Neural cell (in vitro differentiated cells): ENCODE measurements around the gene MAMDC4. TPM values are rescaled to one million over a fixed set of nuclear protein-coding genes. Genes with fewer than 3 reads are reported as not detected.
"Not testable (repeated sequence)": the region's sequence is repeated elsewhere in the genome, so short reads cannot be mapped to it uniquely, and the experiment has no call there.

Source experiments
- H2AFZ ChIP-seq: fragments of 200-600, 300-800 bp; sonication (generic), shearing (Covaris generic); 2 replicates; pipeline ENCODE4 v1.6.0; 2014; ENCODE audit warnings: low read depth, mild to moderate bottlenecking, antibody characterized with exemption, low read length, moderate library complexity
- H3F3A ChIP-seq: fragments of 200-600 bp; shearing (Covaris generic); 2 replicates; pipeline ENCODE4 v1.6.1; 2016; ENCODE audit warnings: mild to moderate bottlenecking, moderate library complexity, mixed read lengths, antibody characterized with exemption, low read length; ENCODE audit not compliant: insufficient read depth, poor library complexity, severe bottlenecking
- H3K27ac ChIP-seq: fragments of 200-600, 300-800 bp; sonication (generic), shearing (Covaris generic); 2 replicates; pipeline ENCODE4 v1.5.1; 2014; ENCODE audit warnings: mild to moderate bottlenecking, low read length, moderate library complexity
- H3K27me3 ChIP-seq: fragments of 300-800, 200-600 bp; sonication (generic), shearing (Covaris generic); 2 replicates; pipeline ENCODE4 v1.6.0; 2014; ENCODE audit warnings: mild to moderate bottlenecking, low read depth, low read length, moderate library complexity; ENCODE audit not compliant: insufficient read depth
- H3K36me3 ChIP-seq: fragments of 300-800, 200-600 bp; sonication (generic), shearing (Covaris generic); 2 replicates; pipeline ENCODE4 v1.5.1; 2014; ENCODE audit warnings: mild to moderate bottlenecking, antibody characterized with exemption, low read length, moderate library complexity; ENCODE audit not compliant: insufficient read depth
- H3K4me2 ChIP-seq: fragments of 300-800, 200-600 bp; sonication (generic), shearing (Covaris generic); 2 replicates; pipeline ENCODE4 v1.6.0; 2014; ENCODE audit warnings: mild to moderate bottlenecking, low read length
- H3K4me3 ChIP-seq: fragments of 300-800, 200-600 bp; sonication (generic), shearing (Covaris generic); 2 replicates; pipeline ENCODE4 v1.5.1; 2014; ENCODE audit warnings: mild to moderate bottlenecking, low read length, moderate library complexity
- H3K79me2 ChIP-seq: fragments of 200-600 bp; shearing (Covaris generic); replicated peaks from 2 replicates; pipeline ENCODE4 v1.6.0; 2014; ENCODE audit warnings: mild to moderate bottlenecking, low read length, moderate library complexity; ENCODE audit not compliant: insufficient read depth
- H3K9ac ChIP-seq: fragments of 300-800, 200-600 bp; sonication (generic), shearing (Covaris generic); 2 replicates; pipeline ENCODE4 v1.6.1; 2016; ENCODE audit warnings: mild to moderate bottlenecking, low read length, mixed read lengths
- H3K9me2 ChIP-seq: fragments of 200-600 bp; shearing (Covaris generic); 2 replicates; pipeline ENCODE4 v1.6.1; 2016; ENCODE audit warnings: mild to moderate bottlenecking, low read length, mixed read lengths; ENCODE audit not compliant: insufficient read depth
- H3K9me3 ChIP-seq: fragments of 200-600, 300-800 bp; sonication (generic), shearing (Covaris generic); 2 replicates; pipeline ENCODE4 v1.6.1; 2016; ENCODE audit warnings: mild to moderate bottlenecking, mixed run types, low read length, moderate library complexity, mixed read lengths
- H4K20me1 ChIP-seq: fragments of 200-600 bp; shearing (Covaris generic); 2 replicates; pipeline ENCODE4 v1.6.1; 2016; ENCODE audit warnings: mild to moderate bottlenecking, mixed run types; ENCODE audit not compliant: insufficient read depth
- EZH2 ChIP-seq: fragments of 200-600, 300-800 bp; shearing (Covaris generic), sonication (generic); IDR thresholded peaks from 2 replicates; pipeline ENCODE4 v1.6.1; 2014; ENCODE audit warnings: antibody characterized with exemption, low read length, borderline replicate concordance, mild to moderate bottlenecking; ENCODE audit not compliant: insufficient read depth, poor library complexity, severe bottlenecking
- POLR2AphosphoS5 ChIP-seq: IDR thresholded peaks from 2 replicates; pipeline ENCODE4 v1.6.1; 2012
- RAD21 ChIP-seq: fragments of 450-650 bp; conservative IDR thresholded peaks from 2 replicates; pipeline ENCODE4 v1.6.1; 2014; ENCODE audit warnings: antibody characterized with exemption, mild to moderate bottlenecking, moderate library complexity
- polyA minus RNA-seq: library from RNA; depleted of rRNA, polyadenylated mRNA; stranded (reverse); fragments of >200 nt; gene quantifications from 2 replicates; pipeline ENCODE4 v1.2.3, GENCODE V29; 2014
- polyA plus RNA-seq: library from polyadenylated mRNA; depleted of rRNA; stranded (reverse); fragments of >200 nt; gene quantifications from 2 replicates; pipeline ENCODE4 v1.2.3, GENCODE V29; 2014
- TF ChIP-seq, protein P1 (sequence below): IDR thresholded peaks from 2 replicates; pipeline ENCODE4 v1.6.1; 2012; ENCODE audit warnings: borderline replicate concordance
- TF ChIP-seq, protein P2 (sequence below): fragments of 450-650 bp; IDR thresholded peaks from 2 replicates; pipeline ENCODE4 v1.5.1; 2014; ENCODE audit warnings: antibody characterized with exemption, mild to moderate bottlenecking, moderate library complexity; ENCODE audit not compliant: poor library complexity, severe bottlenecking

Gene MAMDC4
- polyA plus RNA-seq = 13.1 and 23.6 TPM in 2 replicates
- polyA minus RNA-seq = 3.9 and 6.1 TPM in 2 replicates

DNA sequence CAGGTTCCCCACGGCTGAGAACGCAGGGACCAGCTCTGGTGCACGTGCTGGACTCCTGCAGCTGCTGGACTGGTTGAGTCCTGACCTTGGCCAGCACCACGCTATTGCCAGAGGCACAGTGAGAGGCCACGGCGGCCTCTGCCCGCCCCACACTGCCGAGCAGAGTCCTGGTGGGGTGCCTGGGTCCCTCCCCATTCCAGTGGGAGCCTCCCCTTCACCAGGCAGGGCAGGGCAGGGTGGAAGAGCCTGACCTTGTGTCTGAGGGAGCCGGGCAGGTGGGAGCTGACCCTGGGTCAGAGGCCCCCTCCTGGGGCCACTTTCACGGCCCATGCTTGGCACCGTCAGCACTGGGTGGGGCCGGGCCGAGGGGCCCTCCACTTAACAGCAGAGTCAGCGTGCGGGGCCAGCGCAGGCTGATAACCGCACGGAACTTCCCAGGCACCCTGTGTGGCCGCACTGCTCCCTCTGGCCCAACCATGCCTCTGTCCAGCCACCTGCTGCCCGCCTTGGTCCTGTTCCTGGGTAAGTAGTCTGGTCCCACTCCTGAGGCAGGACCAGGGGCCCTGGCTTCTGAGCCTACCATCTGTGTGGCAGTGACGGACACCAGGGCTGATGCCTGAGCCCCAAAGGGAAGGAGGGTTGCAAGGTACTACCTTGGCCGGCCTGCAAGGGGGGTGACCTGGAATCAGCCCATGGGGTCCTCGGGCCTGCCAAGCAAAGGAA is at the start of gene MAMDC4:
Gene MAMDC4 (plus strand): TSS at position 406 of the 723 bp plus-strand sequence. CDS start 71 bp downstream, at position 477.
- Histone ChIP-seq H3K79me2 (no peaks in the 10 kb centered on the region), H3K4me2 (no peak within 1 kb of the TSS), H3K9me2 (no peaks in the 10 kb centered on the region), H3F3A (no peaks in the 10 kb centered on the region), H3K27ac (no peak within 1 kb of the TSS), H4K20me1 (no peaks in the 10 kb centered on the region), H3K9me3 (no peaks in the 10 kb centered on the region), H3K36me3 (no peaks in the 10 kb centered on the region), H3K9ac (no peak within 1 kb of the TSS), H3K27me3 (no peaks in the 10 kb centered on the region), H3K4me3 (no peak within 1 kb of the TSS), H2AFZ (no peak within 1 kb of the TSS)
- TF ChIP-seq POLR2AphosphoS5 (peak; percentile 5), RAD21 (no peak)

DNA sequence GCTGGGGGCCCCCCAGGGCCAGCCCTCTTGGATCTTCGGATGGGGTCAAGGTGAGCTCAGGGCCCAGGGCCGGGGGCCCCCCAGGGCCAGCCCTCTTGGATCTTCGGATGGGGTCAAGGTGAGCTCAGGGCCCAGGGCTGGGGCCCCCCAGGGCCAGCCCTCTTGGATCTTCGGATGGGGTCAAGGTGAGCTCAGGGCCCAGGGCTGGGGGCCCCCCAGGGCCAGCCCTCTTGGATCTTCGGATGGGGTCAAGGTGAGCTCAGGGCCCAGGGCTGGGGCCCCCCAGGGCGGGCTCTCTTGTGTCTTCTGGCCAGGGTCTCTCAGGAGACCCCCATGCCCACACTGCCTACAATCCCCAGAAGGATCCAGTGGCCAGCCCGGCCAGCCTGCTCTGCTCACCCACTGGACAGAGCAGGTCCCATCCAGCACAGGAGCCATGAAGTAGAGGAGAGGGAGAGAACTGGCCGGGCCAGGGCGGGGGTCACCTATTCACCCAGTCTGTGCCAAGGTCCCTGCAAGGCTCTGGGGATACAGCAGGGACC is 49.1 kb upstream of the MAMDC4 start:
- not testable (repeated sequence) for H3K9me2 ChIP-seq, H3K4me3 ChIP-seq, H3K79me2 ChIP-seq, H3K9ac ChIP-seq, H3K27ac ChIP-seq, H4K20me1 ChIP-seq, H3F3A ChIP-seq, H3K9me3 ChIP-seq, H2AFZ ChIP-seq, H3K4me2 ChIP-seq, H3K27me3 ChIP-seq, H3K36me3 ChIP-seq

DNA sequence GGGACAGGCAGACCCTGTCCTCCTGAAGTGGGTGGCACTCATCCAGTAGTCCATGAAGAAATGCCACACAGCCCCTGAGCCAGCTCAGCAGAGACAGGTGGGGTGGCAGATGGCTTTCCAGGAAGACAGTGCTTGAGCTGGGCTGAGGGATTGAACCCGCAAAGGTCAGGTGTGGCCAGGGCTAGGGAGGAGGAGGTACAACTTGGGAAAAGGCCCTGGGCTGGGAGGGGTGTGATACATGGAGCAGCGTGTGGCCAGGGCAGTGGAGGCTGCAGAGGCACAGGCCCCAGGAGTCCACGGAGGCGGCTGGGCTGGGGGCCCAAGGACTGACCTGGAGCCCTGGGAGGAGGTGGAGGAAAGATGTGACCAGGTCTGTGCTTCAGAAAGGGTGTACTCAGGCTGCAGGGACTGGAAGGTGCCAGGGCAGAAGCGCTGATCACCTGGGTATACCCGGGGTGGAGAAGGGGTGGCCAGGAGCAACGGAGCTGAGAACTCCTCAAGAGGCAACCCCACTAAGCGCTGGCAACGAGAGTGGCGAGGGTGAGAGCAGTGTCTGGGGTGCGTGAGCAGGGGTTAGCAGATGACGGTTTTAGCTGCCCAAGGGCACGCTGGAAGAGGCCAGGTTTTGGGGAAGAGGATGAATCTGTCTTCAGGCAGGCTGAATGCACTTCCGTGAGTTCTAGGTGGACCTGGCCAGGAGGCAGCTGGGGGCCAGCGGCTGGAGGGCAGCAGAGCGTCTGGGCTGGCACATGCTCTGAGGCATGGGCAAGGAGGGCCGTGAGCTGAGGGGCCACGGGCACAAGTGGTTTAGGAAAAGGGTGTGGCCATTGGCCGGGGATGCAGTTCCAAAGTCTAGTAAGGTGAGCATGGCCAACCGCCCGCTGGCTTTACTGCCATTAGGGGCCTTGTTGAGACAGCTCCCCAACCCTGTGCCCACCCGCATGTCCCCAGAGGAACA is 48.3 kb upstream of the MAMDC4 start:
- TF ChIP-seq, protein P1, sequence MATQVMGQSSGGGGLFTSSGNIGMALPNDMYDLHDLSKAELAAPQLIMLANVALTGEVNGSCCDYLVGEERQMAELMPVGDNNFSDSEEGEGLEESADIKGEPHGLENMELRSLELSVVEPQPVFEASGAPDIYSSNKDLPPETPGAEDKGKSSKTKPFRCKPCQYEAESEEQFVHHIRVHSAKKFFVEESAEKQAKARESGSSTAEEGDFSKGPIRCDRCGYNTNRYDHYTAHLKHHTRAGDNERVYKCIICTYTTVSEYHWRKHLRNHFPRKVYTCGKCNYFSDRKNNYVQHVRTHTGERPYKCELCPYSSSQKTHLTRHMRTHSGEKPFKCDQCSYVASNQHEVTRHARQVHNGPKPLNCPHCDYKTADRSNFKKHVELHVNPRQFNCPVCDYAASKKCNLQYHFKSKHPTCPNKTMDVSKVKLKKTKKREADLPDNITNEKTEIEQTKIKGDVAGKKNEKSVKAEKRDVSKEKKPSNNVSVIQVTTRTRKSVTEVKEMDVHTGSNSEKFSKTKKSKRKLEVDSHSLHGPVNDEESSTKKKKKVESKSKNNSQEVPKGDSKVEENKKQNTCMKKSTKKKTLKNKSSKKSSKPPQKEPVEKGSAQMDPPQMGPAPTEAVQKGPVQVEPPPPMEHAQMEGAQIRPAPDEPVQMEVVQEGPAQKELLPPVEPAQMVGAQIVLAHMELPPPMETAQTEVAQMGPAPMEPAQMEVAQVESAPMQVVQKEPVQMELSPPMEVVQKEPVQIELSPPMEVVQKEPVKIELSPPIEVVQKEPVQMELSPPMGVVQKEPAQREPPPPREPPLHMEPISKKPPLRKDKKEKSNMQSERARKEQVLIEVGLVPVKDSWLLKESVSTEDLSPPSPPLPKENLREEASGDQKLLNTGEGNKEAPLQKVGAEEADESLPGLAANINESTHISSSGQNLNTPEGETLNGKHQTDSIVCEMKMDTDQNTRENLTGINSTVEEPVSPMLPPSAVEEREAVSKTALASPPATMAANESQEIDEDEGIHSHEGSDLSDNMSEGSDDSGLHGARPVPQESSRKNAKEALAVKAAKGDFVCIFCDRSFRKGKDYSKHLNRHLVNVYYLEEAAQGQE = no peak
- TF ChIP-seq EZH2 = no peak
- TF ChIP-seq, protein P2, sequence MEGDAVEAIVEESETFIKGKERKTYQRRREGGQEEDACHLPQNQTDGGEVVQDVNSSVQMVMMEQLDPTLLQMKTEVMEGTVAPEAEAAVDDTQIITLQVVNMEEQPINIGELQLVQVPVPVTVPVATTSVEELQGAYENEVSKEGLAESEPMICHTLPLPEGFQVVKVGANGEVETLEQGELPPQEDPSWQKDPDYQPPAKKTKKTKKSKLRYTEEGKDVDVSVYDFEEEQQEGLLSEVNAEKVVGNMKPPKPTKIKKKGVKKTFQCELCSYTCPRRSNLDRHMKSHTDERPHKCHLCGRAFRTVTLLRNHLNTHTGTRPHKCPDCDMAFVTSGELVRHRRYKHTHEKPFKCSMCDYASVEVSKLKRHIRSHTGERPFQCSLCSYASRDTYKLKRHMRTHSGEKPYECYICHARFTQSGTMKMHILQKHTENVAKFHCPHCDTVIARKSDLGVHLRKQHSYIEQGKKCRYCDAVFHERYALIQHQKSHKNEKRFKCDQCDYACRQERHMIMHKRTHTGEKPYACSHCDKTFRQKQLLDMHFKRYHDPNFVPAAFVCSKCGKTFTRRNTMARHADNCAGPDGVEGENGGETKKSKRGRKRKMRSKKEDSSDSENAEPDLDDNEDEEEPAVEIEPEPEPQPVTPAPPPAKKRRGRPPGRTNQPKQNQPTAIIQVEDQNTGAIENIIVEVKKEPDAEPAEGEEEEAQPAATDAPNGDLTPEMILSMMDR = no peak
- H3K9me2 ChIP-seq = no peaks in the 10 kb centered on the region
- no peak overlapping the region for H3K4me3 ChIP-seq
- no peaks in the 10 kb centered on the region for H3K36me3 ChIP-seq
- no peaks in the 10 kb centered on the region for H4K20me1 ChIP-seq
- no peaks in the 10 kb centered on the region for H3K9me3 ChIP-seq
- no peak overlapping the region for H3K4me2 ChIP-seq
- H3K27ac ChIP-seq = no peak overlapping the region
- H3F3A ChIP-seq = no peaks in the 10 kb centered on the region
- no peak overlapping the region for H2AFZ ChIP-seq
- H3K79me2 ChIP-seq = peaks cover 4% of the 10 kb centered on the region
- H3K27me3 ChIP-seq = no peaks in the 10 kb centered on the region
- no peak overlapping the region for H3K9ac ChIP-seq
